ENCODE results near the gene ERRFI1.
"Not testable (repeated sequence)": the region's sequence is repeated elsewhere in the genome, so short reads cannot be mapped to it uniquely, and the experiment has no call there.

ERRFI1 gene

GRCh38 chr1:7972285-7972684 is 53.8 kb downstream of the ERRFI1 start:
- DNase-seq (ENCODE audit: low spot score), result no peak
- TF ChIP-seq CTCF (IDR thresholded peaks at IDR 0.05; ENCODE audit: borderline replicate concordance, control extremely low read depth, extremely low read depth, insufficient read depth, missing control alignments), result no peak
- in situ Hi-C loops (cut with MboI; ENCODE audit: low sequenced_read_pairs, unreplicated experiment), result no loop called here

- TF ChIP-seq CTCF (IDR thresholded peaks at IDR 0.05; ENCODE audit: borderline replicate concordance, control extremely low read depth, extremely low read depth, insufficient read depth, missing control alignments), result no peak
- DNase-seq (ENCODE audit: low spot score), result no peak
- in situ Hi-C loops (cut with MboI; ENCODE audit: low sequenced_read_pairs, unreplicated experiment), result no loop called here
These were observed 55.1 kb downstream of the ERRFI1 start for GRCh38 chr1:7971024-7971423.

- in situ Hi-C loops (cut with MboI; ENCODE audit: low sequenced_read_pairs, unreplicated experiment), result no loop called here
- no peak for TF ChIP-seq CTCF (IDR thresholded peaks at IDR 0.05; ENCODE audit: borderline replicate concordance, control extremely low read depth, extremely low read depth, insufficient read depth, missing control alignments)
- DNase-seq (ENCODE audit: low spot score), result no peak
These were observed 55.9 kb downstream of the ERRFI1 start for GRCh38 chr1:7970246-7970645.

GRCh38 chr1:7967651-7968050 is 58.5 kb downstream of the ERRFI1 start:
- in situ Hi-C loops (cut with MboI; ENCODE audit: low sequenced_read_pairs, unreplicated experiment), result no loop called here
- TF ChIP-seq CTCF (IDR thresholded peaks at IDR 0.05; ENCODE audit: borderline replicate concordance, control extremely low read depth, extremely low read depth, insufficient read depth, missing control alignments), result no peak
- DNase-seq (ENCODE audit: low spot score), result no peak

- in situ Hi-C loops (cut with MboI; ENCODE audit: low sequenced_read_pairs, unreplicated experiment), result no loop called here
- DNase-seq (ENCODE audit: low spot score), result no peak
- TF ChIP-seq CTCF (IDR thresholded peaks at IDR 0.05; ENCODE audit: borderline replicate concordance, control extremely low read depth, extremely low read depth, insufficient read depth, missing control alignments), result no peak
These were observed 58.9 kb downstream of the ERRFI1 start for GRCh38 chr1:7967196-7967595.

- in situ Hi-C loops (cut with MboI; ENCODE audit: low sequenced_read_pairs, unreplicated experiment), result no loop called here
- TF ChIP-seq CTCF (IDR thresholded peaks at IDR 0.05; ENCODE audit: borderline replicate concordance, control extremely low read depth, extremely low read depth, insufficient read depth, missing control alignments), result no peak
- no peak for DNase-seq (ENCODE audit: low spot score)
These were observed 61.6 kb downstream of the ERRFI1 start for GRCh38 chr1:7964476-7964875.

GRCh38 chr1:7963841-7964240 is 62.3 kb downstream of the ERRFI1 start:
- DNase-seq (ENCODE audit: low spot score); in situ Hi-C loops (cut with MboI; ENCODE audit: low sequenced_read_pairs, unreplicated experiment): not testable (repeated sequence)

GRCh38 chr1:7963378-7963730 is 62.8 kb downstream of the ERRFI1 start:
- in situ Hi-C loops (cut with MboI; ENCODE audit: low sequenced_read_pairs, unreplicated experiment); DNase-seq (ENCODE audit: low spot score): not testable (repeated sequence)
